B cell (primary cell): Measurements from ENCODE around the gene NTN4.

Source experiments
- CTCF ChIP-seq: fragments of 200-600 bp; IDR thresholded peaks from one replicate; pipeline ENCODE4 v1.8.0; 2022; ENCODE audit warnings: antibody characterized with exemption, mild to moderate bottlenecking
- EZH2 ChIP-seq: IDR thresholded peaks from 2 replicates; pipeline ENCODE4 v1.6.1; 2012; ENCODE audit warnings: borderline replicate concordance, low read depth, mild to moderate bottlenecking, moderate library complexity, low read length; ENCODE audit not compliant: insufficient read depth, poor library complexity, severe bottlenecking

GRCh38 chr12:95789126-95790032, 1.2 kb downstream of the NTN4 start:
- TF ChIP-seq CTCF, result no peak
- no peak for TF ChIP-seq EZH2
